ENCODE results near the gene PDXK. TPM values are rescaled to one million over a fixed set of nuclear protein-coding genes. Genes with fewer than 3 reads are reported as not detected.

The PDXK gene
- total and polyA plus RNA-seq, 2 donors (not counting 3 experiments of a cell fraction or from before 2014, with no cell fraction given), result 44.2 to 59.1 TPM

DNA sequence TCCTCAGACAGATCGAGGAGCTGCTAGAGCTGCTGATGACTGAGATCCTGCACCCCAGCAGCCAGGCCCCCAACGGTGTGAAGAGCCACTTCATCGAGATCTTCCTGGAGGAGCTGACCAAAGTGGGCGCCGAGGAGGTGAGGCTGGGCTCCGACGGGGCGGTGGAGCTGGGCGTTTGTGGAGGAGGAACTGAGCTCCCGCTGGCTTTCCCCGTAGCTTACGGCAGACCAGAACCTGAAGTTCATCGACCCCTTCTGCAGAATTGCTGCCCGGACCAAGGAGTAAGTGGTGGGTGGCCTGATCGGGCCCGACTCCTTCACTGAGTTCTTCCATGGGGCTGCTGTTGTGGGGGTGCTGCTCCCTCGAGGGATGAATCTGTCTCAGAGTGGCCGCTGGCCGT lies 78.5 kb downstream of the PDXK start:
- peaks cover 22 to 77% of the 10 kb centered on the region in 2 experiments for H3K36me3 ChIP-seq (ENCODE audit: control insufficient read depth in 2 of 2, extremely low read depth in 1 of 2, insufficient read depth in 2 of 2, low read length in 2 of 2)
- ChIA-PET POLR2A (no interaction called here), CTCF (no interaction called here)
- no peak overlapping the region for H3K4me2 ChIP-seq (ENCODE audit: insufficient read depth, low read length)
- intact Hi-C loops (cut with micrococcal nuclease), result no loop called here
- no peak overlapping the region for H3K9ac ChIP-seq (replicated peaks; ENCODE audit: extremely low read depth, insufficient read depth, low read length)
- FAIRE-seq, result no peak
- no peaks in the 10 kb centered on the region for H3K9me1 ChIP-seq (replicated peaks; ENCODE audit: control insufficient read depth, extremely low read depth, insufficient read depth, low read length)
- no peaks in the 10 kb centered on the region for H4K20me1 ChIP-seq (replicated peaks; ENCODE audit: control insufficient read depth, extremely low read depth, insufficient read depth, low read length)
- no peaks in the 10 kb centered on the region for H3K27me3 ChIP-seq (ENCODE audit: control insufficient read depth in 2 of 2, insufficient read depth in 2 of 2, low read length in 2 of 2)
- no peak overlapping the region for H2AFZ ChIP-seq (ENCODE audit: low read depth, low read length)
- no peak for TF ChIP-seq POLR2AphosphoS5 (IDR thresholded peaks at IDR 0.05; ENCODE audit: insufficient read depth, low read depth, low read length)
- TF ChIP-seq GATA2 (IDR thresholded peaks at IDR 0.05; ENCODE audit: insufficient read depth, insufficient read length, low read depth, low read length), result no peak
- DNase-seq (ENCODE audit: low read depth, low spot score), result no peak
- H3K4me3 ChIP-seq (replicated peaks in 1 of 3; ENCODE audit: insufficient read depth in 1 of 3, low read depth in 1 of 3, low read length in 3 of 3), result no peak overlapping the region
- H3K79me2 ChIP-seq (ENCODE audit: control insufficient read depth, insufficient read depth, low read length), result peaks cover 23% of the 10 kb centered on the region
- H3K4me1 ChIP-seq (ENCODE audit: control insufficient read depth, extremely low read depth, insufficient read depth, low read length), result no peaks in the 10 kb centered on the region
- no peaks in the 10 kb centered on the region for H3K9me3 ChIP-seq (replicated peaks; ENCODE audit: control insufficient read depth, insufficient read depth, low read length)
- dilution Hi-C loops (cut with MboI; ENCODE audit: extremely low pct_ligation_motif_present, low sequenced_read_pairs), result no loop called here
- no peak overlapping the region for H3K27ac ChIP-seq (ENCODE audit: insufficient read depth, low read depth, low read length)
- BruUV-seq (replicated peaks), result no TSS peak

- Histone ChIP-seq H2AFZ (ENCODE audit: low read depth, low read length) (no peak overlapping the region), H3K4me1 (ENCODE audit: control insufficient read depth, extremely low read depth, insufficient read depth, low read length) (no peaks in the 10 kb centered on the region), H3K27me3 (ENCODE audit: control insufficient read depth in 2 of 2, insufficient read depth in 2 of 2, low read length in 2 of 2) (no peaks in the 10 kb centered on the region), H3K27ac (ENCODE audit: insufficient read depth, low read depth, low read length) (no peak overlapping the region), H3K36me3 (ENCODE audit: control insufficient read depth in 2 of 2, extremely low read depth in 1 of 2, insufficient read depth in 2 of 2, low read length in 2 of 2) (peaks cover 15 to 76% of the 10 kb centered on the region in 2 experiments), H3K9me3 (replicated peaks; ENCODE audit: control insufficient read depth, insufficient read depth, low read length) (no peaks in the 10 kb centered on the region), H3K4me2 (ENCODE audit: insufficient read depth, low read length) (no peak overlapping the region), H3K79me2 (ENCODE audit: control insufficient read depth, insufficient read depth, low read length) (peaks cover 16% of the 10 kb centered on the region), H3K4me3 (replicated peaks in 1 of 3; ENCODE audit: insufficient read depth in 1 of 3, low read depth in 1 of 3, low read length in 3 of 3) (no peak overlapping the region), H3K9me1 (replicated peaks; ENCODE audit: control insufficient read depth, extremely low read depth, insufficient read depth, low read length) (no peaks in the 10 kb centered on the region), H4K20me1 (replicated peaks; ENCODE audit: control insufficient read depth, extremely low read depth, insufficient read depth, low read length) (no peaks in the 10 kb centered on the region), H3K9ac (replicated peaks; ENCODE audit: extremely low read depth, insufficient read depth, low read length) (no peak overlapping the region)
- DNase-seq (ENCODE audit: low read depth, low spot score) (no peak), FAIRE-seq (no peak)
- intact Hi-C loops (cut with micrococcal nuclease) (no loop called here), dilution Hi-C loops (cut with MboI; ENCODE audit: extremely low pct_ligation_motif_present, low sequenced_read_pairs) (no loop called here)
- ChIA-PET POLR2A (no interaction called here), CTCF (interaction anchor here (1.2 kb wide), 1 partner anchor 177 kb away, joined by 4 read pairs; no protein-coding TSS in a partner anchor)
- TF ChIP-seq GATA2 (IDR thresholded peaks at IDR 0.05; ENCODE audit: insufficient read depth, insufficient read length, low read depth, low read length) (no peak), EZH2 (IDR thresholded peaks at IDR 0.05; ENCODE audit: borderline replicate concordance, low read depth, low read length, severe bottlenecking) (no peak), POLR2A (IDR thresholded peaks at IDR 0.05; ENCODE audit: low read depth, low read length) (no peak), POLR2AphosphoS5 (IDR thresholded peaks at IDR 0.05; ENCODE audit: insufficient read depth, low read depth, low read length) (no peak), MYC (IDR thresholded peaks at IDR 0.05; ENCODE audit: low read depth, low read length) (no peak), FOS (IDR thresholded peaks at IDR 0.05; ENCODE audit: borderline replicate concordance, insufficient read depth, low read length) (no peak), JUN (IDR thresholded peaks at IDR 0.05; ENCODE audit: borderline replicate concordance, insufficient read depth, insufficient read length, low read depth) (no peak)
- TF ChIP-seq, protein P1, sequence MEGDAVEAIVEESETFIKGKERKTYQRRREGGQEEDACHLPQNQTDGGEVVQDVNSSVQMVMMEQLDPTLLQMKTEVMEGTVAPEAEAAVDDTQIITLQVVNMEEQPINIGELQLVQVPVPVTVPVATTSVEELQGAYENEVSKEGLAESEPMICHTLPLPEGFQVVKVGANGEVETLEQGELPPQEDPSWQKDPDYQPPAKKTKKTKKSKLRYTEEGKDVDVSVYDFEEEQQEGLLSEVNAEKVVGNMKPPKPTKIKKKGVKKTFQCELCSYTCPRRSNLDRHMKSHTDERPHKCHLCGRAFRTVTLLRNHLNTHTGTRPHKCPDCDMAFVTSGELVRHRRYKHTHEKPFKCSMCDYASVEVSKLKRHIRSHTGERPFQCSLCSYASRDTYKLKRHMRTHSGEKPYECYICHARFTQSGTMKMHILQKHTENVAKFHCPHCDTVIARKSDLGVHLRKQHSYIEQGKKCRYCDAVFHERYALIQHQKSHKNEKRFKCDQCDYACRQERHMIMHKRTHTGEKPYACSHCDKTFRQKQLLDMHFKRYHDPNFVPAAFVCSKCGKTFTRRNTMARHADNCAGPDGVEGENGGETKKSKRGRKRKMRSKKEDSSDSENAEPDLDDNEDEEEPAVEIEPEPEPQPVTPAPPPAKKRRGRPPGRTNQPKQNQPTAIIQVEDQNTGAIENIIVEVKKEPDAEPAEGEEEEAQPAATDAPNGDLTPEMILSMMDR (IDR thresholded peaks at IDR 0.05; ENCODE audit: extremely low read depth in 1 of 2, insufficient read depth in 1 of 2, low read depth in 1 of 2, low read length in 2 of 2), result no peak
- TF ChIP-seq, protein P2, sequence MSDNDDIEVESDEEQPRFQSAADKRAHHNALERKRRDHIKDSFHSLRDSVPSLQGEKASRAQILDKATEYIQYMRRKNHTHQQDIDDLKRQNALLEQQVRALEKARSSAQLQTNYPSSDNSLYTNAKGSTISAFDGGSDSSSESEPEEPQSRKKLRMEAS (IDR thresholded peaks at IDR 0.05; ENCODE audit: insufficient read depth, insufficient read length), result no peak
- BruUV-seq (replicated peaks), result no TSS peak
These were observed 79.2 kb downstream of the PDXK start for GRCh38 chr21:43797925-43798715.

Measured in endothelial cell of umbilical vein (primary cell).